ENCODE results near the gene WNT8B.

- TF ChIP-seq, protein P1, sequence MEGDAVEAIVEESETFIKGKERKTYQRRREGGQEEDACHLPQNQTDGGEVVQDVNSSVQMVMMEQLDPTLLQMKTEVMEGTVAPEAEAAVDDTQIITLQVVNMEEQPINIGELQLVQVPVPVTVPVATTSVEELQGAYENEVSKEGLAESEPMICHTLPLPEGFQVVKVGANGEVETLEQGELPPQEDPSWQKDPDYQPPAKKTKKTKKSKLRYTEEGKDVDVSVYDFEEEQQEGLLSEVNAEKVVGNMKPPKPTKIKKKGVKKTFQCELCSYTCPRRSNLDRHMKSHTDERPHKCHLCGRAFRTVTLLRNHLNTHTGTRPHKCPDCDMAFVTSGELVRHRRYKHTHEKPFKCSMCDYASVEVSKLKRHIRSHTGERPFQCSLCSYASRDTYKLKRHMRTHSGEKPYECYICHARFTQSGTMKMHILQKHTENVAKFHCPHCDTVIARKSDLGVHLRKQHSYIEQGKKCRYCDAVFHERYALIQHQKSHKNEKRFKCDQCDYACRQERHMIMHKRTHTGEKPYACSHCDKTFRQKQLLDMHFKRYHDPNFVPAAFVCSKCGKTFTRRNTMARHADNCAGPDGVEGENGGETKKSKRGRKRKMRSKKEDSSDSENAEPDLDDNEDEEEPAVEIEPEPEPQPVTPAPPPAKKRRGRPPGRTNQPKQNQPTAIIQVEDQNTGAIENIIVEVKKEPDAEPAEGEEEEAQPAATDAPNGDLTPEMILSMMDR (conservative IDR thresholded peaks at IDR 0.05; ENCODE audit: low read length) = no peak
- no peak for TF ChIP-seq EZH2phosphoT487 (IDR thresholded peaks at IDR 0.05; ENCODE audit: borderline replicate concordance, low read depth, low read length)
Measured at GRCh38 chr10:100468322-100468721, 5.5 kb downstream of the WNT8B start.
